HepG2 (cell line): ENCODE data around the gene NT5M. TPM values are rescaled to one million over a fixed set of nuclear protein-coding genes. Genes with fewer than 3 reads are reported as not detected.

Experiments
- CHCHD3 ChIP-seq: sonication (generic); formaldehyde crosslinking; IDR thresholded peaks from 2 replicates; pipeline ENCODE4 v1.8.0; 2022; ENCODE audit warnings: mild to moderate bottlenecking, missing genetic modification reagents, moderate library complexity
- EHMT2 ChIP-seq: fragments of 200-600 bp; sonication (generic); IDR thresholded peaks from 2 replicates; pipeline ENCODE4 v1.7.0; 2017; ENCODE audit warnings: antibody characterized with exemption, low read depth, low read length, borderline replicate concordance
- FOXC1 ChIP-seq: sonication (generic); formaldehyde crosslinking; IDR thresholded peaks from 2 replicates; pipeline ENCODE4 v1.8.0; 2022; ENCODE audit warnings: mild to moderate bottlenecking, missing genetic modification reagents, borderline replicate concordance
- GATA4 ChIP-seq: sonication (generic); IDR thresholded peaks from 2 replicates; pipeline ENCODE4 v1.6.1; 2016; ENCODE audit warnings: antibody characterized with exemption, low read depth, borderline replicate concordance
- HDAC2 ChIP-seq: sonication (generic); formaldehyde crosslinking; IDR thresholded peaks from 2 replicates; pipeline ENCODE4 v1.4.0; 2020; ENCODE audit warnings: missing genetic modification reagents
- IRF2 ChIP-seq: IDR thresholded peaks from 2 replicates; pipeline ENCODE4 v1.6.1; 2018; ENCODE audit warnings: missing genetic modification reagents, missing compliant biosample characterization
- KLF9 ChIP-seq: IDR thresholded peaks from 2 replicates; pipeline ENCODE4 v1.6.1; 2016; ENCODE audit warnings: low read depth
- NR2C2 ChIP-seq: sonication (generic); formaldehyde crosslinking; IDR thresholded peaks from 2 replicates; pipeline ENCODE4 v1.4.0; 2020; ENCODE audit warnings: missing genetic modification reagents, mild to moderate bottlenecking, moderate library complexity, borderline replicate concordance
- REL ChIP-seq: sonication (generic); formaldehyde crosslinking; conservative IDR thresholded peaks from 2 replicates; pipeline ENCODE4 v1.8.0; 2022; ENCODE audit warnings: mild to moderate bottlenecking, missing genetic modification reagents, moderate library complexity
- RFXAP ChIP-seq: sonication (generic); formaldehyde crosslinking; IDR thresholded peaks from 2 replicates; pipeline ENCODE4 v1.4.0; 2020; ENCODE audit warnings: missing genetic modification reagents, borderline replicate concordance
- SMC3 ChIP-seq: IDR thresholded peaks from 2 replicates; pipeline ENCODE4 v1.6.1; 2011; ENCODE audit warnings: low read length, improper control_type of control experiment
- ZC3H13 ChIP-seq: sonication (generic); formaldehyde crosslinking; IDR thresholded peaks from 2 replicates; pipeline ENCODE4 v1.8.1; 2023; ENCODE audit warnings: mild to moderate bottlenecking, missing genetic modification reagents, moderate library complexity
- ZNF143 ChIP-seq: sonication (generic); formaldehyde crosslinking; IDR thresholded peaks from 2 replicates; pipeline ENCODE4 v1.4.0; 2020; ENCODE audit warnings: missing genetic modification reagents
- ZNF644 ChIP-seq: IDR thresholded peaks from 2 replicates; pipeline ENCODE4 v1.6.1; 2016; ENCODE audit warnings: low read depth
- ZNF670 ChIP-seq: sonication (generic); formaldehyde crosslinking; IDR thresholded peaks from 2 replicates; pipeline ENCODE4 v1.8.0; 2022; ENCODE audit warnings: mild to moderate bottlenecking, missing genetic modification reagents, borderline replicate concordance
- ZNF720 ChIP-seq: sonication (generic); formaldehyde crosslinking; IDR thresholded peaks from 2 replicates; pipeline ENCODE4 v1.4.0; 2020; ENCODE audit warnings: missing genetic modification reagents
- ZNF749 ChIP-seq: sonication (generic); formaldehyde crosslinking; IDR thresholded peaks from 2 replicates; pipeline ENCODE4 v1.8.0; 2022; ENCODE audit warnings: mild to moderate bottlenecking, missing genetic modification reagents, moderate library complexity, borderline replicate concordance
- ZNF792 ChIP-seq: IDR thresholded peaks from 2 replicates; pipeline ENCODE4 v1.6.1; 2016
- polyA plus RNA-seq, 8 experiments: library from polyadenylated mRNA; depleted of rRNA in 3 of 8; stranded (reverse) in 7 of 8; unstranded in 1 of 8; fragments of >200 nt; fragmentation: Illumina TruSeq in 4 of 8; extraction: Trizol in 4 of 8; gene quantifications; 2 replicates each; pipeline versions ENCODE4 v1.2.1 to v1.2.3, GENCODE V29; 2011 to 2016; ENCODE audit warnings: low read depth in 4 of 8, missing spikeins in 1 of 8, mixed read lengths in 1 of 8; ENCODE audit not compliant: insufficient read depth in 1 of 8
- total RNA-seq, 5 experiments: library from RNA; depleted of rRNA; stranded (reverse); fragments of >200 nt; fragmentation: Illumina TruSeq; extraction: Trizol; gene quantifications; 2 replicates each; pipeline ENCODE4 v1.2.3, GENCODE V29; 2016; ENCODE audit warnings: low read depth in 1 of 5
- TF ChIP-seq, protein P1 (sequence below): sonication (generic); formaldehyde crosslinking; IDR thresholded peaks from 2 replicates; pipeline ENCODE4 v1.4.0; 2020; ENCODE audit warnings: missing genetic modification reagents
- TF ChIP-seq, protein P2 (sequence below): sonication (generic); formaldehyde crosslinking; conservative IDR thresholded peaks from 2 replicates; pipeline ENCODE4 v1.8.0; 2022; ENCODE audit warnings: mild to moderate bottlenecking, moderate library complexity, missing genetic modification reagents
- TF ChIP-seq, protein P3 (sequence below): sonication (generic); formaldehyde crosslinking; IDR thresholded peaks from 2 replicates; pipeline ENCODE4 v1.4.0; 2020; ENCODE audit warnings: mild to moderate bottlenecking, missing genetic modification reagents
- TF ChIP-seq, protein P4 (sequence below): sonication (generic); formaldehyde crosslinking; IDR thresholded peaks from 2 replicates; pipeline ENCODE4 v1.5.0; 2020; ENCODE audit warnings: mild to moderate bottlenecking, missing genetic modification reagents, borderline replicate concordance

NT5M gene
- total and polyA plus RNA-seq, 2 of the 13 experiments (the other 11 are each of a cell fraction or from before 2014, with no cell fraction given): 0.55 to 0.78 TPM

DNA sequence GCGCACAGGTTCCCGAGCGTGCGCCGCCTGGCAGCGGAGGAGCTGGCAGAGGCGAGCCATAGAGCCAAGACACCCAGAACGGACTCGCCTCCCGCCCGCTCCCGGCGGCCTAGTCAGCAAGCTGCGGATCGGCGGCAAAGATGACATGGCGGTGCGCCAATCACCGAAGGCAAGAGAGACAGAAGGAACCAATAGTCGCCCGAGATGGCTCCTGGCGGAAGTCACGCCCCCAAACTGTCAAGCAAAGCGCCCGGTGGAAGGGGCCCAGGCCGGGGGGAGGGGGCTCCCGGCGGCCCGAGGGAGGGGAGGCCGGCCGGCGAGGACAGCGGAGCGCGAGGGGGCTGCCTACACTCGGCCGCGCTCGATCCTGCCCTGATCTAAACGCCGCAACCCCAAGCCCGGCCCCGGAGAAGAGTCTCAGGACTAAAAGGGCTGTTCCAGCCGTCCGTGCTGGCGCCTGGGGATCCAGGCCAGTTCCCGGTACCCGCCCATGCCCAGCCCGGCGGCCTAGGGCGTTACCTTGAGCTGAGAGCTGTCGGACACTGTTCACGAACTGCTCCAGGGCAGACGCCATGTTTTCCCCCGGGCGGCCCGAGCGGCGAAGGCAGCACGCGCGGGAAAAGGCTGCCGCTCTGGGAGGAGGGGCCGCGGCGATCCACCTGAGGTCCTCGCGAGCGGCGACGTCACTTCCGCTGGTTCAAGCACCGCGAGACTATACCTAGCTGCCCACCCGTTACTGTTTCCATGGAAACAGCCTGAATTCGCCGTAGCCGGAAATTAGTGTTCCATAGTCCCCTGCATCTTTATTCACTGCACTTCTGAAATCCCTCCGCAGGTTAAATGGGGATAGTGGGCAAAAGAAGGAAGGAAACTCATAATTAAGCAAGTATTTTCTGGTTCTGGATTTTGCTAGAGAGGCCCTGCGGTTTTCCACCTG is 22.3 kb upstream of the NT5M start, which contains the start of gene COPS3 (continued):
- no peak; the same call in 1 of the 2 replicates for TF ChIP-seq EHMT2
- TF ChIP-seq IRF2 (CRISPR knock-in tag): no peak; the same call in 1 of the 2 replicates
- TF ChIP-seq ZNF792: no peak
- TF ChIP-seq CHCHD3 (CRISPR knock-in tag): no peak
- TF ChIP-seq ZNF670: no peak; the same call in 1 of the 2 replicates
- TF ChIP-seq ZC3H13: 0 out of 2 replicates have a peak, but pooled peaks have one; percentile 52
- TF ChIP-seq, protein P1, sequence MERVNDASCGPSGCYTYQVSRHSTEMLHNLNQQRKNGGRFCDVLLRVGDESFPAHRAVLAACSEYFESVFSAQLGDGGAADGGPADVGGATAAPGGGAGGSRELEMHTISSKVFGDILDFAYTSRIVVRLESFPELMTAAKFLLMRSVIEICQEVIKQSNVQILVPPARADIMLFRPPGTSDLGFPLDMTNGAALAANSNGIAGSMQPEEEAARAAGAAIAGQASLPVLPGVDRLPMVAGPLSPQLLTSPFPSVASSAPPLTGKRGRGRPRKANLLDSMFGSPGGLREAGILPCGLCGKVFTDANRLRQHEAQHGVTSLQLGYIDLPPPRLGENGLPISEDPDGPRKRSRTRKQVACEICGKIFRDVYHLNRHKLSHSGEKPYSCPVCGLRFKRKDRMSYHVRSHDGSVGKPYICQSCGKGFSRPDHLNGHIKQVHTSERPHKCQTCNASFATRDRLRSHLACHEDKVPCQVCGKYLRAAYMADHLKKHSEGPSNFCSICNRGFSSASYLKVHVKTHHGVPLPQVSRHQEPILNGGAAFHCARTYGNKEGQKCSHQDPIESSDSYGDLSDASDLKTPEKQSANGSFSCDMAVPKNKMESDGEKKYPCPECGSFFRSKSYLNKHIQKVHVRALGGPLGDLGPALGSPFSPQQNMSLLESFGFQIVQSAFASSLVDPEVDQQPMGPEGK (CRISPR knock-in tag): peak; percentile 58
- TF ChIP-seq KLF9: 0 out of 2 replicates have a peak, but pooled peaks have one; percentile 33
- TF ChIP-seq ZNF720 (CRISPR knock-in tag): no peak
- TF ChIP-seq, protein P2, sequence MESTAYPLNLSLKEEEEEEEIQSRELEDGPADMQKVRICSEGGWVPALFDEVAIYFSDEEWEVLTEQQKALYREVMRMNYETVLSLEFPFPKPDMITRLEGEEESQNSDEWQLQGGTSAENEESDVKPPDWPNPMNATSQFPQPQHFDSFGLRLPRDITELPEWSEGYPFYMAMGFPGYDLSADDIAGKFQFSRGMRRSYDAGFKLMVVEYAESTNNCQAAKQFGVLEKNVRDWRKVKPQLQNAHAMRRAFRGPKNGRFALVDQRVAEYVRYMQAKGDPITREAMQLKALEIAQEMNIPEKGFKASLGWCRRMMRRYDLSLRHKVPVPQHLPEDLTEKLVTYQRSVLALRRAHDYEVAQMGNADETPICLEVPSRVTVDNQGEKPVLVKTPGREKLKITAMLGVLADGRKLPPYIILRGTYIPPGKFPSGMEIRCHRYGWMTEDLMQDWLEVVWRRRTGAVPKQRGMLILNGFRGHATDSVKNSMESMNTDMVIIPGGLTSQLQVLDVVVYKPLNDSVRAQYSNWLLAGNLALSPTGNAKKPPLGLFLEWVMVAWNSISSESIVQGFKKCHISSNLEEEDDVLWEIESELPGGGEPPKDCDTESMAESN (CRISPR knock-in tag): no peak; the same call in 1 of the 2 replicates
- TF ChIP-seq ZNF143 (CRISPR knock-in tag): no peak
- no peak for TF ChIP-seq SMC3
- TF ChIP-seq FOXC1 (CRISPR knock-in tag): no peak
- TF ChIP-seq ZNF644 (CRISPR knock-in tag): no peak
- TF ChIP-seq, protein P3, sequence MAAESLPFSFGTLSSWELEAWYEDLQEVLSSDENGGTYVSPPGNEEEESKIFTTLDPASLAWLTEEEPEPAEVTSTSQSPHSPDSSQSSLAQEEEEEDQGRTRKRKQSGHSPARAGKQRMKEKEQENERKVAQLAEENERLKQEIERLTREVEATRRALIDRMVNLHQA (CRISPR knock-in tag): no peak
- TF ChIP-seq, protein P4, sequence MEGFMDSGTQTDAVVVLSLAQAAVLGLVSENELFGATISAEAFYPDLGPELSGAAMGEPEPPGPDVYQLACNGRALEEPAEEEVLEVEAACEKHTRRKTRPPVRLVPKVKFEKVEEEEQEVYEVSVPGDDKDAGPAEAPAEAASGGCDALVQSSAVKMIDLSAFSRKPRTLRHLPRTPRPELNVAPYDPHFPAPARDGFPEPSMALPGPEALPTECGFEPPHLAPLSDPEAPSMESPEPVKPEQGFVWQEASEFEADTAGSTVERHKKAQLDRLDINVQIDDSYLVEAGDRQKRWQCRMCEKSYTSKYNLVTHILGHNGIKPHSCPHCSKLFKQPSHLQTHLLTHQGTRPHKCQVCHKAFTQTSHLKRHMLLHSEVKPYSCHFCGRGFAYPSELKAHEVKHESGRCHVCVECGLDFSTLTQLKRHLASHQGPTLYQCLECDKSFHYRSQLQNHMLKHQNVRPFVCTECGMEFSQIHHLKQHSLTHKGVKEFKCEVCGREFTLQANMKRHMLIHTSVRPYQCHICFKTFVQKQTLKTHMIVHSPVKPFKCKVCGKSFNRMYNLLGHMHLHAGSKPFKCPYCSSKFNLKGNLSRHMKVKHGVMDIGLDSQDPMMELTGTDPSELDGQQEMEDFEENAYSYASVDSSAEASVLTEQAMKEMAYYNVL (CRISPR knock-in tag): peak; percentile 84; the same call in 1 of the 2 replicates
- peak; percentile 73 for TF ChIP-seq HDAC2 (CRISPR knock-in tag)
- no peak; the same call in 1 of the 2 replicates for TF ChIP-seq REL (CRISPR knock-in tag)
- 0 out of 2 replicates have a peak, but pooled peaks have one; percentile 69 for TF ChIP-seq ZNF749
- peak; percentile 82 for TF ChIP-seq RFXAP (CRISPR knock-in tag)
- no peak for TF ChIP-seq GATA4
- TF ChIP-seq NR2C2 (CRISPR knock-in tag): peak; percentile 28; the same call in 1 of the 2 replicates
